NT2/D1 (cell line): ENCODE measurements around the gene LPAR1.

ENCODE experiments used
- DNase-seq: peaks from one replicate; pipeline ENCODE4 v3.0.0-alpha.2; 2011; ENCODE audit warnings: low read depth, low spot score
- H3K27me3 ChIP-seq: 2 replicates; pipeline ENCODE4 v1.6.0; 2011; ENCODE audit warnings: mild to moderate bottlenecking; ENCODE audit not compliant: insufficient read length, insufficient read depth
- H3K36me3 ChIP-seq: 2 replicates; pipeline ENCODE4 v1.6.1; 2011; ENCODE audit warnings: mild to moderate bottlenecking, low read length, mixed read lengths; ENCODE audit not compliant: insufficient read depth, insufficient read length
- H3K4me1 ChIP-seq: 2 replicates; pipeline ENCODE4 v1.5.1; 2011; ENCODE audit not compliant: insufficient read depth, insufficient read length
- H3K4me3 ChIP-seq: 2 replicates; pipeline ENCODE4 v1.5.1; 2011; ENCODE audit warnings: low read depth; ENCODE audit not compliant: insufficient read length
- H3K9ac ChIP-seq: 2 replicates; pipeline ENCODE4 v1.6.0; 2011; ENCODE audit warnings: low read depth; ENCODE audit not compliant: insufficient read length
- H3K9me3 ChIP-seq: 2 replicates; pipeline ENCODE4 v1.5.1; 2011; ENCODE audit warnings: mild to moderate bottlenecking, low read length; ENCODE audit not compliant: insufficient read depth
- SUZ12 ChIP-seq: IDR thresholded peaks from 2 replicates; pipeline ENCODE4 v1.6.1; 2011; ENCODE audit not compliant: insufficient read length, insufficient read depth; ENCODE audit errors: extremely low read depth
- YY1 ChIP-seq: IDR thresholded peaks from 2 replicates; pipeline ENCODE4 v1.6.1; 2011; ENCODE audit not compliant: insufficient read length, insufficient read depth
- ZNF274 ChIP-seq: IDR thresholded peaks from 2 replicates; pipeline ENCODE4 v1.6.1; 2011; ENCODE audit warnings: mild to moderate bottlenecking, low read depth, low read length

LPAR1 gene

DNA sequence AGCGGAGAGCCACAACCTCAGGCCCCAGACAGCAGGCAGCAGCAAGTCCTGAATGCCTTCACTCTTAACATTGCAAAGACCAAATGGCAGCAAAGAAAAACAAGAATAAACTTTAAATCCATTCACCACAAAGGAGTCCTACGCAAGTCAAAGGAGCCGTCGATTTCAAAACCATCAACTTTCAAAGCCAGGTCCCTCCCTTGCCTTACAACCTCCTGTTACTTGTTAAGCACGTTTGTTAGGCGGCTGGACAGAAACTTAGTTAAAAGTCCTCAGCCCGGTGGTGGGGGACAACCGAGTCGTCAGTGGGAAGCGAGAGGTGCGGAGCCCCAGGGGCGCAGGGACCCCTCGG is 938 bp downstream of the LPAR1 start:
- peaks cover 30% of the 10 kb centered on the region for H3K27me3 ChIP-seq
- TF ChIP-seq YY1 (no peak), SUZ12 (no peak), ZNF274 (no peak)
- no peaks in the 10 kb centered on the region for H3K9me3 ChIP-seq
- H3K4me1 ChIP-seq = peaks cover 5% of the 10 kb centered on the region
- DNase-seq = no peak
- H3K4me3 ChIP-seq = peak overlapping the region; percentile 72
- H3K36me3 ChIP-seq = no peaks in the 10 kb centered on the region
- peak overlapping the region; percentile 89 for H3K9ac ChIP-seq

DNA sequence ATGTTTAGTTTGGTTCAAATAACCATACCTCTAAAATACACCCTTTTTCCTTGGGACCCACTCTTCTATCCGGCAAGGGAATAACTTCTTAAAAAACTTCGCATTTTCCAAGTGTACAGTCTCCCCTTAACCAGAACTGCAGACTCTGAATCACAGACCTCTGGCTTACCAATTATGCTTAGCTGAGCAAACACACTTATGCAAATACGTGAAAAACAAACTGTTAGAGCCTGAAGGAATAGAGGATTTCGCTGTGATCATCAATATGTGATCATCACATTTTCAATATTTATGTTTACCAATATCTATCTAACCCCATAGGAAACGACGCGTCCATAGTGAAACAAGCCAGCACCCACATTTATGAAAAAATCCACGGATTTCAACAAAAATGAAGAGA is 1.3 kb downstream of the LPAR1 start:
- Histone ChIP-seq H3K9ac (peak overlapping the region; percentile 89), H3K9me3 (no peaks in the 10 kb centered on the region), H3K27me3 (peaks cover 30% of the 10 kb centered on the region), H3K4me3 (peak overlapping the region; percentile 72), H3K4me1 (peaks cover 5% of the 10 kb centered on the region), H3K36me3 (no peaks in the 10 kb centered on the region)
- TF ChIP-seq YY1 (no peak), SUZ12 (no peak), ZNF274 (no peak)
- DNase-seq = no peak

DNA sequence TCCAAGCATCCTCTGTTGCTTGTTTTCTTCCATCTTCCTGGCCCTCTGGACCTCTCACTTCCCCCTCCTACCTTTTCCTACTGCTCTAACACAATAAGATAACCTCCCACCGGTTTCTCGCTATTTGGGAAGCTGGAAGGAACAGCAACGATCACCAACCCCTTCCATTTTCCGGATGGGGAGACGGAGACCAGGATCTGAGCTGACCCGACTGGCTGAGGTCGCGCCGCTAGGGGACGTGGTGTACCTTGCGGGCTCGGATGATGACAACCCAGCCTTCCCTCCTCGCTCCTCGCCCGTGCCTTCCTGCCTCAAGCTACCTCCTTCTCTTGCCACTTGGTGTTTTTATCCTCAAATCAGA is 1.9 kb downstream of the LPAR1 start:
- Histone ChIP-seq H3K9ac (peak overlapping the region; percentile 33), H3K9me3 (no peaks in the 10 kb centered on the region), H3K36me3 (no peaks in the 10 kb centered on the region), H3K4me1 (peaks cover 5% of the 10 kb centered on the region), H3K27me3 (peaks cover 30% of the 10 kb centered on the region), H3K4me3 (peak overlapping the region; percentile 72)
- TF ChIP-seq YY1 (no peak), ZNF274 (no peak), SUZ12 (no peak)
- DNase-seq = no peak

DNA sequence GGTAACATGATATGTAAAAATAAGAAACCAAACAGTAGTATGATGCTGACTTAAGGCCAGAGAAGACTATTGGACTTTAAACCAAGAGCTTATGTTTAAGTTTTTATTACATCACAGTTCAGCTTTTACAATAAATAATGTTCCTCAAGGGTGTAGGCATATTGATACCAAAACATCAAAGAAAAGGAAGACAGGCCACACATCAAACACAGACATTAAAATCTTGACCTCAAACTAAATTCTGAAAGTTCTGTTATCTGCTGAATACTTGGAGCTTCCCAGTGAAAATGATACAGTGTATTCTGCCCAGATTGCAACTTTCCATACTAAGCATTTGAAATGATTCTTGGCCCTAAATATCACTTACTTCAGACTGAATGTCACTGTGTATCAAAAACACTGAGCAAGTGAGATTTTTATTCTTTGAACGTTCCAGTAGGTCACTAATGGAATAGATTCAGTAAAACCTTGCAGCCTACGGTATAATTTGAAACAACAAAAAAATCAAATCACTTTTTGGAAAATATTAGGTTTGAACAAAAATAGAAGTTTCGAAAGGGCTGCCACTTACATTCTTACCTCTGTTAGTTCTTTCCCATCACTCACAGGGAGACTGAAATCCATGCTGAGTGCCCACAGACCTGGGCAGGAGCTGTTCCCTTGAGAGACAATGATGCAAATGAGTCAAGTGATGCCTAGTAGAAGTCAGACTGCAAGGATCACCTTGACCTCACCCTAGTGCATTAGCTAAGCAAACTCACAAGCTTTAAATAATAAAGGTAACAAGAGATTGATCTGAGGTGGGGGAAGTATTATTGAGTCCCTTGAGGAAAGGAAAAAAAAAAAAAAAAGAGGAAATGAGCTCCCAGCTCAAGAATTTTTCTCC is 2.5 kb downstream of the LPAR1 start:
- H3K36me3 ChIP-seq = no peaks in the 10 kb centered on the region
- no peak overlapping the region for H3K9ac ChIP-seq
- DNase-seq = no peak
- H3K4me3 ChIP-seq = peak overlapping the region; percentile 72
- H3K9me3 ChIP-seq = no peaks in the 10 kb centered on the region
- peaks cover 30% of the 10 kb centered on the region for H3K27me3 ChIP-seq
- H3K4me1 ChIP-seq = peaks cover 5% of the 10 kb centered on the region
- TF ChIP-seq ZNF274 = no peak
- TF ChIP-seq SUZ12 = no peak
- no peak for TF ChIP-seq YY1

DNA sequence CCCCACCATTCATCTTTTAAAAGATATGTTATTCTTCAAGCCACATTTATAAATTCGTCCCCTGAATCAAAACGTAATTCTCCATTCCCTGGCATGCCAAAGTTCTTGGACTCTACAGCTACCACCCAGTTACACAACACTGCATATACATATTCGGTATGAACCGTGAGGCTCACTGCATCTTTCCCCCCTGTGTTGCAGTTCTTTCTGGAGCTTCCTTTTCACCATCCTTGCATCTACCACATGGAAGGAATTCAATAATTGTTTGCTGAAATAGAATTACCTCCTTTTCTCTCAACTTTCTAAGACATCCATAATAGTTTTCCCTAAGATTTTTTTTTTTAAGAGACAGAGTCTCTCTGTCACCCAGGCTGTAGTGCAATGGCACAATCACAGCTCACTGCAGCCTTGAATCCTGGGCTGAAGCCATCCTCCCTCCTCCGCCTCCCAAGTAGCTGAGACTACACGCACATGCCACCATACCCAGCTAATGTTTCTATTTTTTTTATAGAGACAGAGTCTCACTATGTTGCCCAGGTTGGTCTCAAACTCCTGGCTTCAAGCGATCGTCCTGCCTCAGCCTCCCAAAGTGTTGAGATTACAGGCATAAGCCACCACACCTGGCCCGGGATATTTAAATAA is 3.3 kb downstream of the LPAR1 start:
- Histone ChIP-seq H3K9ac (no peak overlapping the region), H3K4me3 (no peak overlapping the region), H3K9me3 (no peaks in the 10 kb centered on the region), H3K27me3 (peaks cover 27% of the 10 kb centered on the region), H3K36me3 (no peaks in the 10 kb centered on the region), H3K4me1 (peaks cover 5% of the 10 kb centered on the region)
- TF ChIP-seq YY1 = no peak
- TF ChIP-seq ZNF274 = no peak
- no peak for DNase-seq

DNA sequence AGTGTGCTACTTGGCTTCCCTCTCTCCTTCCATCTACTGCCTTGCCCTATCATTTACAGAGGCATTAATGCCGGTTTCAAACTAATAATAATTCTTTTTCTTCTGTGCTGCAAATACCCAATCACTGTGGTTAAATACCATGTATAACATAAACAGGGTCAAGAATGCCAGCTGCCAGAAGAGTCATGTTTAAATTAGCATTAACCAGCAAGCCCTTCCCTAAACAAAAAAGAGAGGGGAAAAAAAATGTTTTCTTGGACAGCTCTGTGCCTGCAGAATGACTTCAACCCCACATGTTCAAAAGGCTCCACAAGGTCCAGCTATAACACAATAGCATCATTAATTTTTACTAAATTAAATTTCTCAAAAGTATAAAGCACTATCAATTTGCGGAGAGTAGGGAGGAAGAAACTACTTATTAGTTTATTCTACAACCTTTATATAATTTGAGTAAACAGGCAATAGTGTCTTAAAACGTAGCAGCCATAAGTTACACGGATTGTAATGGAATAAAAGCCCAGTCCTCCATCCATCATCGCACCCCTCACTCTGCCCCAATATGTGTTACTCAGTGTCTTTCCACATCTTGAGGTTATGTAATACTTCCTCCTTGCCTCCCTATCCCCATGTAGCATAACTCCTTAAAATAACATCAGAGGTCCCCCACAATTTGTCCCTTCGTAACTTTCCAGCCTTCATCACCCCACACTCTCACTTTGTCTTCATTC is 3.9 kb downstream of the LPAR1 start:
- Histone ChIP-seq H3K27me3 (peaks cover 21% of the 10 kb centered on the region), H3K9me3 (no peaks in the 10 kb centered on the region), H3K4me1 (peaks cover 2% of the 10 kb centered on the region), H3K9ac (no peak overlapping the region), H3K36me3 (no peaks in the 10 kb centered on the region), H3K4me3 (no peak overlapping the region)
- no peak for DNase-seq
- TF ChIP-seq ZNF274 = no peak
- TF ChIP-seq YY1 = no peak
- TF ChIP-seq SUZ12 = no peak

DNA sequence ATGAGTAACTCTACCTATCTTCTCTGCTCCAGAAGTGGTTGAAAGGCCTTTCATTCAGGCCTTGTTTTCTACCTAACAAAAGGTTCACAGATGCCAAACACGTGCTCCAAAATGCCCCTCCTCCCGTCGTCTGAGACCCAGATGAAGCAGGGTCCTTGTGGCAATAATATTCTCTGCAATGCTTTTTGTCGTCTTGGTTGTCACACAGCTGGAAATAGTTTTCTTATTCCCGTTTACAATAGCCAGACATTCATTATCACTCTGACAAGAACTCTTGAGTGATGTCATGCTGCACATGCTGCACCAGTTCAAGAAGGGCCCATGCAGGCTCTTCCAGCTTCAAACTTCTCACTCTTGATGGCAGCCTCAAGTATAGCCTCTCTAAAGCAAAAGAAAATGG is 7.8 kb downstream of the LPAR1 start:
- TF ChIP-seq YY1 (no peak), SUZ12 (no peak), ZNF274 (no peak)
- H3K4me1 ChIP-seq = no peaks in the 10 kb centered on the region
- H3K27me3 ChIP-seq = no peaks in the 10 kb centered on the region
- no peaks in the 10 kb centered on the region for H3K9me3 ChIP-seq
- H3K4me3 ChIP-seq = no peak overlapping the region
- H3K36me3 ChIP-seq = no peaks in the 10 kb centered on the region
- no peak for DNase-seq
- H3K9ac ChIP-seq = no peak overlapping the region
